ENCODE data around the gene SELPLG. TPM values are rescaled to one million over a fixed set of nuclear protein-coding genes. Genes with fewer than 3 reads are reported as not detected.
"Not testable (repeated sequence)": the region's sequence is repeated elsewhere in the genome, so short reads cannot be mapped to it uniquely, and the experiment has no call there.

The SELPLG gene
- total RNA-seq, 2 experiments from 2014 or later, result 289 to 301 TPM

GRCh38 chr12:108595711-108596647 lies 37.7 kb downstream of the SELPLG start:
- no peak overlapping the region for H3K4me3 Mint-ChIP-seq
- H3K9me3 Mint-ChIP-seq, result no peaks in the 10 kb centered on the region
- no peak overlapping the region for H3K27ac Mint-ChIP-seq
- no peak for DNase-seq
- H3K27me3 Mint-ChIP-seq, result no peaks in the 10 kb centered on the region
- ChIA-PET CTCF (no interaction called here), POLR2A (interaction anchor here (1.1 kb wide), 1 partner anchor 42 kb away, joined by 3 read pairs; no protein-coding TSS in a partner anchor)
- no peaks in the 10 kb centered on the region for H3K4me1 Mint-ChIP-seq
- H3K36me3 Mint-ChIP-seq (ENCODE audit: low read depth), result no peaks in the 10 kb centered on the region

DNA sequence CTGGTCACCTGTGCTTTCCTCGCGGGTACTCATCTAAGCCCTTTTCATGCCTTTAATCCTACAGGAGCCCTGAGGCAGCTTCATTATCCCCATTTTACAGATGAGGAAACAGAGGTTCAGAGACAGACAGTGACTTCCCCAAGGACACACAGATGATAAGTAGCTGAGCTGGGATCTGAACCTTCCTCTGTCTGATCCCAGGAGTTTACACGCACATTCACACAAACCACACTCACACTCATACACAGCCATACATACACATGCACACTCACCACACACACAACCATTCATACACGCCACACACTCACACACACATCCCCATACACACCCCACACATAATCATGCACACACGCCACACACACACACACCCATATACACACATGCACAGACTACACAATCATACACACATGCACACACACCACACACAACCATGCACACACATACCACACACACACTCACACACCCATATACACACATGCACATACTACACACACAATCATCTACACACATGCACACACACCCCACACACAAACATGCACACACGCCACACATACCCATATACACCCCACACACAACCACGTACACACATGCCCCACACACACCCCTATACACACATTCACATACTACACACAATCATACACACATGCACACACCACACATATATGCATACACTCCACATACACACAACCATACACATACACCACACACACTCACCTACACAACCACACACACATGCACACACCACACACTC lies 38.6 kb downstream of the SELPLG start:
- no peaks in the 10 kb centered on the region for H3K36me3 Mint-ChIP-seq (ENCODE audit: low read depth)
- H3K4me1 Mint-ChIP-seq, result no peaks in the 10 kb centered on the region
- ChIA-PET CTCF (no interaction called here), POLR2A (no interaction called here)
- H3K9me3 Mint-ChIP-seq, result no peaks in the 10 kb centered on the region
- H3K27ac Mint-ChIP-seq, result no peak overlapping the region
- H3K4me3 Mint-ChIP-seq, result no peak overlapping the region
- no peak for DNase-seq
- no peaks in the 10 kb centered on the region for H3K27me3 Mint-ChIP-seq

GRCh38 chr12:108594323-108594903 lies 39.3 kb downstream of the SELPLG start:
- POLR2A ChIA-PET, result no interaction called here
- Mint-ChIP-seq H3K27ac (no peak overlapping the region), H3K36me3 (ENCODE audit: low read depth) (no peaks in the 10 kb centered on the region), H3K27me3 (no peaks in the 10 kb centered on the region), H3K9me3 (no peaks in the 10 kb centered on the region), H3K4me3 (no peak overlapping the region), H3K4me1 (no peaks in the 10 kb centered on the region)
- CTCF ChIA-PET, result interaction anchor here (1.1 kb wide), 1 partner anchor 24 kb away, joined by 3 read pairs; no protein-coding TSS in a partner anchor
- no peak for DNase-seq

GRCh38 chr12:108592033-108592909 lies 41.4 kb downstream of the SELPLG start:
- CTCF ChIA-PET, result no interaction called here
- DNase-seq, result no peak

DNA sequence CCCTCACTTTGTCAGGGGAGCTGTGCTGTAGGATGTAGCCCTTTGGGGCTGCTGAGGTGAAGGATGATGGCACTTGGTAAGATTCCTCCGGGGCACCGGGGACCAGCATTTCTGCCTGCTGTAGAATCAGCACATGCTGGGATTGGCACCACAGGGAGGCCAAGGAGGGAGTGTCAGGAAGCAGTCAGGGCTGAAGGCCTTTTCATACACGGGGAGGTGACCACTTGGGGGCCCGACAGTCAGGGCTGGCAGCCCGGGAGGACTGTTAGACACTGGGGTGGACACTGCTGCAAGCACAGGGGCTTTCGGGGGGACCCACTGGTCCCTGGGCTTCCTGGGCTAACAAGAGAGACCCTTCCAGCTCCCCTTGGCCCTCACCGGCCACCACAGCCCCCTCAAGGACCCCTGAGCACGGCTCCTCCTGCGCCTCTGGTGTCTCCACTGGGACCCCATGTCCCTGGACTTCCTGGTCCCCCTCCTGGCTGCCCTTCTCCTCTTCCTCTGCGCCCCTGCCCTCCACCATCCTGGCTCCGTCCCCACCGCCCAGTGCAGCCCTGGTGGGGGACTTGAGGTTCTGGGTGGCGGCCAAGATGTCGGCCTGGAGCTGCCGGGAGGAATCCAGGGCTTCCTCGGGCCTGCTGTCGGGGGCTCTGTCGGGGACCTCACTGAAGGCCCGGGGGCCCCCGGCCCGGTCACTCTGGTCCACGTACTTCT lies 42.3 kb downstream of the SELPLG start:
- Mint-ChIP-seq H3K9me3 (no peaks in the 10 kb centered on the region), H3K36me3 (ENCODE audit: low read depth) (no peaks in the 10 kb centered on the region), H3K4me1 (no peaks in the 10 kb centered on the region), H3K4me3 (no peak overlapping the region), H3K27ac (no peak overlapping the region), H3K27me3 (no peaks in the 10 kb centered on the region)
- DNase-seq, result no peak
- ChIA-PET POLR2A (no interaction called here), CTCF (interaction anchor here (0.5 kb wide), 1 partner anchor 26 kb away, joined by 3 read pairs; no protein-coding TSS in a partner anchor)

More at GRCh38 chr12:108592033-108592909, 41.4 kb downstream of the SELPLG start:
- Mint-ChIP-seq H3K27me3 (no peaks in the 10 kb centered on the region), H3K9me3 (no peaks in the 10 kb centered on the region), H3K4me1 (no peaks in the 10 kb centered on the region), H3K36me3 (ENCODE audit: low read depth) (no peaks in the 10 kb centered on the region), H3K27ac (no peak overlapping the region), H3K4me3 (no peak overlapping the region)
- POLR2A ChIA-PET, result no interaction called here

GRCh38 chr12:108590463-108590862 lies 43.2 kb downstream of the SELPLG start:
- POLR2A ChIA-PET; DNase-seq; H3K36me3 Mint-ChIP-seq (ENCODE audit: low read depth); H3K27ac Mint-ChIP-seq; H3K9me3 Mint-ChIP-seq; H3K4me3 Mint-ChIP-seq; H3K4me1 Mint-ChIP-seq; H3K27me3 Mint-ChIP-seq: not testable (repeated sequence)
- CTCF ChIA-PET, result interaction anchor here (0.6 kb wide), 1 partner anchor 359 kb away, joined by 3 read pairs; no protein-coding TSS in a partner anchor

DNA sequence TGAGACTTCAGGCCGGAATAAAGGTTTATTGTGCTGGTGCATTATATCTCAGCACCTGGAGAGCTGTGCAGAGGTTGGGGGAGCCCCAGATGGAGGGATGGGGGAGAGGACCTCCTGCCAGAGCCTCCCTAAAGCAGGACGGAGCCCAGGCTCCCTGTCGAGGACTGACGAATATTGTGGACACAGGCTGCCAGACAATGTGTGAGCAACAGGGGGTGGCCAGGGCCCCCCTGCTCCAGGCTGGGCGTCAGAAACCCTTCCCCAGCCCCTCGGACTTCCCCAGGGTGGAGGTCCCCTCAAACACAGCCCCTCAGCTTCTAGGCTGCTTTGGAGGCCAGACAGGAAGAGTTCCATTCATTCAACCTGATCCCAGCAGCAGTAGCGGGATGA lies 43.9 kb downstream of the SELPLG start:
- Mint-ChIP-seq H3K36me3 (ENCODE audit: low read depth) (no peaks in the 10 kb centered on the region), H3K4me3 (no peak overlapping the region), H3K27me3 (peaks cover under 1% of the 10 kb centered on the region), H3K9me3 (no peaks in the 10 kb centered on the region), H3K27ac (no peak overlapping the region), H3K4me1 (no peaks in the 10 kb centered on the region)
- POLR2A ChIA-PET, result no interaction called here
- no peak for DNase-seq
- CTCF ChIA-PET, result interaction anchor here (0.6 kb wide), 1 partner anchor 360 kb away, joined by 3 read pairs; no protein-coding TSS in a partner anchor

DNA sequence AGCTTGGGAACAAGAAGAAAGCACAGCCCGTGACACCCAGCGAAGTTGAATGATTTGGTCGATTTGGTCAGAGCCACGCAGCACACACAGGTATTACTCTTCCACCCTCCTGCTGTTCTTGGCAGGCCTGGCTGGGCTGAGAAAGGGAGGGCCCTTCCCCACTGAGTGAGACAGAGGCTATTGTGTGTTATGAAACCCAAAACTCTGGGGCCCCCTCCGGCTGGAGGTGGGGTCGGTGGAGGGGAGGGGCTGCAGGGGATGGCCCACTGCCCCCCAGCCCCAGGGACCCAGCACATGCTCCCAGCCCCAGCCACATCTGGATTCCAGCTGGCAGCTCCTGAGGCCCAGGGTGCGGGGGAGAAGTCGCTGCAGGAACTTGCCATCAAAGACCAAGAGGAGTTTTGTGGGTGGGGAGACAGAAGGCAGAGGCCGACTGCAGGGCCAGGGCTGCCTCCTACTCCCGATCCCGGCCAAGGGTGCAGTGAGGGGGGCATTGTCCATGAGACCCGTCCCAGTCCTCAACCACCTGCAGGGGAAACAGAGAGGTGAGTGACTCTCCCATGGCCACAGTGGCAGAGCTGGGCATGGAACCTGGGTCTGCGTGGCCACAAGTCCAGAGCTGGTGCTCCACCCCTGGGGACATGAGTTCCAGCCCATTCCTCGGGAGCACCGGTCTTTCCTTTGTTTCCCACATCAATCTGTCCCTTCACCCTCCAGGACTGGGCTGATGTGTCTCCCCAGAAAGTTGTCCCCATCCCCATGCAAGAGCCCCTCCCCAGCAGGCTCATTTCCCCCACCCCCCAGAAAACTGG lies 44.5 kb downstream of the SELPLG start:
- no peak for DNase-seq
- Mint-ChIP-seq H3K27me3 (peaks cover 5% of the 10 kb centered on the region), H3K4me3 (no peak overlapping the region), H3K36me3 (ENCODE audit: low read depth) (no peaks in the 10 kb centered on the region), H3K9me3 (no peaks in the 10 kb centered on the region), H3K4me1 (no peaks in the 10 kb centered on the region), H3K27ac (no peak overlapping the region)
- ChIA-PET POLR2A (no interaction called here), CTCF (no interaction called here)

- CTCF ChIA-PET, result no interaction called here
- no peaks in the 10 kb centered on the region for H3K9me3 Mint-ChIP-seq
- no peak overlapping the region for H3K27ac Mint-ChIP-seq
- peaks cover 5% of the 10 kb centered on the region for H3K27me3 Mint-ChIP-seq
- DNase-seq, result no peak
- H3K4me1 Mint-ChIP-seq, result no peaks in the 10 kb centered on the region
- no peaks in the 10 kb centered on the region for H3K36me3 Mint-ChIP-seq (ENCODE audit: low read depth)
- POLR2A ChIA-PET, result no interaction called here
- no peak overlapping the region for H3K4me3 Mint-ChIP-seq
Observed at GRCh38 chr12:108587826-108588225, 45.9 kb downstream of the SELPLG start.

DNA sequence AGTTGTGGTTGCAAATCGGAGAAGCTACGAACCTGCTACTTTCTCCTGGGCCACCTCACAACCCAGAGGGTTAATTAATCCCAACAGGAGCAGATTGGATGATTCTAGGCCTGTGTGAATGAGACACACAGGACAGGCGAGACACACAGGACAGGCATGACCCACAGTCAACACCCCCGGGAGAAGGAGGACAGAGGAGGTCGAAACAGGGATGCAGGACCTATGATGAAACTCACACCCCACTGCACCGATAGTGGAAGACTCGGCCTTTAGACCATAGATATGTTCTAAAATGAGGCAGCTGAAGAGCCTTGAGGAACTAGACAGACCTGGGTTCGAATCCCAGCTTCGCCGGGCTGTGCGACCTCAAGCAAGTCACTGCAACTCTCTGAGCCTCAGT lies 47.4 kb downstream of the SELPLG start:
- Mint-ChIP-seq H3K4me1 (no peaks in the 10 kb centered on the region), H3K27me3 (peaks cover 5% of the 10 kb centered on the region), H3K4me3 (no peak overlapping the region), H3K9me3 (no peaks in the 10 kb centered on the region), H3K36me3 (ENCODE audit: low read depth) (no peaks in the 10 kb centered on the region), H3K27ac (no peak overlapping the region)
- no peak for DNase-seq
- POLR2A ChIA-PET, result no interaction called here
- CTCF ChIA-PET, result interaction anchor here (1.2 kb wide), 1 partner anchor 32 kb away, joined by 4 read pairs; no protein-coding TSS in a partner anchor

- Mint-ChIP-seq H3K4me3 (no peak overlapping the region), H3K4me1 (no peaks in the 10 kb centered on the region), H3K9me3 (no peaks in the 10 kb centered on the region), H3K36me3 (ENCODE audit: low read depth) (no peaks in the 10 kb centered on the region), H3K27me3 (peaks cover 5% of the 10 kb centered on the region), H3K27ac (no peak overlapping the region)
- POLR2A ChIA-PET, result no interaction called here
- CTCF ChIA-PET, result interaction anchor here (1.2 kb wide), 1 partner anchor 32 kb away, joined by 4 read pairs; no protein-coding TSS in a partner anchor
- no peak for DNase-seq
Observed at GRCh38 chr12:108585864-108586263, 47.8 kb downstream of the SELPLG start.

Measured in activated CD4-positive, alpha-beta memory T cell treated with anti-CD3 and anti-CD28 coated beads, Interleukin-2, amount 10 ng/mL, durations not matched to agents 7 days and 5 days (primary cell).